ENCODE data around the gene TFF1. TPM values are rescaled to one million over a fixed set of nuclear protein-coding genes. Genes with fewer than 3 reads are reported as not detected.

Gene TFF1
- total RNA-seq, 1 donor: not detected

DNA sequence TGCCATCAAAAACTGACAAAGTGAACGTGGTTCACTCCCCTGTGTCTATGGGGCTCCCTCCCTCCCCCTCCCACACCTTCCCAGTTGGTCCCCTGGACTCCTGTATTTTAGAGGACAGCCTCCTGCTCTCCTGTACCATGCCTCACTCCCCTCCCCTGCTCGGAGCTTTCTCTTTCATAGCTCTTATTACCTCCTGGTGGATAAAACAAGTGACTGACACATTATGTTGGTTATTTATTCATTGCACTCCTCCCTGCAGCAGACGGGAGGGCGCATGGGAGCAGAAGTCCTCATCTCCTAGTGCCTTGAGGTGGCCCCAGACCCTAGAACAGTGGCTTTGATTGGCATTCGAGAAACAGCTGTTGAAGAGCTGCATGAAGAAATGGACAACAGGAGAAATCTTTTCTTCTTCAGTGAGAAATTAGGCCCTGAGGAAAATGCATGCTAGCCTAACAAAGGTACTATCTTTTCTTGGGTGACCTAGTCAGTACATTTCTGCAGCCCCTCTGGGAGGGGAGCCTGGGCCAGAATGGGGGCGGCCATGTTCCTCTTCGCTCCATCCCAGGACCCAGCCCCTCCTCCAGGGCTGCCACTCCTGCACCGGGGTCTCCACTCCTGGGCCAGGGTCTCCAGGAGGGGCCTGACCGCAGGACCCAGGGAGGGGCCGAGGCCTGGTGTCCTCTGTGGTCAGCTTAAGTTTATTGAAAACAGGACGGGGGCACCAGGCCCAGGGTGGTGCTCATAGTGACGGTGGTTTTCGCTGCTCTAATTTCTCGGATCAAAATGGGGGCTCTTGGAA, 1.2 kb upstream of the TFF1 start:
- H4K20me1 ChIP-seq (ENCODE audit: insufficient read depth, low read length): no peaks in the 10 kb centered on the region
- no peak overlapping the region for H3K4me3 ChIP-seq (ENCODE audit: insufficient read depth, low read length)
- no peaks in the 10 kb centered on the region for H3K36me3 ChIP-seq (ENCODE audit: insufficient read depth, low read length)
- no peaks in the 10 kb centered on the region for H3K4me1 ChIP-seq (ENCODE audit: insufficient read depth, low read length)
- H2AFZ ChIP-seq (ENCODE audit: low read length): no peak overlapping the region
- no peaks in the 10 kb centered on the region for H3K27me3 ChIP-seq (ENCODE audit: insufficient read depth, low read length)
- no peak for DNase-seq (ENCODE audit: insufficient read length, low spot score, missing footprints)
- H3K79me2 ChIP-seq (ENCODE audit: insufficient read depth, low read length): no peaks in the 10 kb centered on the region
- TF ChIP-seq, protein P1, sequence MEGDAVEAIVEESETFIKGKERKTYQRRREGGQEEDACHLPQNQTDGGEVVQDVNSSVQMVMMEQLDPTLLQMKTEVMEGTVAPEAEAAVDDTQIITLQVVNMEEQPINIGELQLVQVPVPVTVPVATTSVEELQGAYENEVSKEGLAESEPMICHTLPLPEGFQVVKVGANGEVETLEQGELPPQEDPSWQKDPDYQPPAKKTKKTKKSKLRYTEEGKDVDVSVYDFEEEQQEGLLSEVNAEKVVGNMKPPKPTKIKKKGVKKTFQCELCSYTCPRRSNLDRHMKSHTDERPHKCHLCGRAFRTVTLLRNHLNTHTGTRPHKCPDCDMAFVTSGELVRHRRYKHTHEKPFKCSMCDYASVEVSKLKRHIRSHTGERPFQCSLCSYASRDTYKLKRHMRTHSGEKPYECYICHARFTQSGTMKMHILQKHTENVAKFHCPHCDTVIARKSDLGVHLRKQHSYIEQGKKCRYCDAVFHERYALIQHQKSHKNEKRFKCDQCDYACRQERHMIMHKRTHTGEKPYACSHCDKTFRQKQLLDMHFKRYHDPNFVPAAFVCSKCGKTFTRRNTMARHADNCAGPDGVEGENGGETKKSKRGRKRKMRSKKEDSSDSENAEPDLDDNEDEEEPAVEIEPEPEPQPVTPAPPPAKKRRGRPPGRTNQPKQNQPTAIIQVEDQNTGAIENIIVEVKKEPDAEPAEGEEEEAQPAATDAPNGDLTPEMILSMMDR (IDR thresholded peaks at IDR 0.05; ENCODE audit: extremely low read depth, low read depth, low read length): no peak
- no peaks in the 10 kb centered on the region for H3K9me3 ChIP-seq (ENCODE audit: low read depth, low read length)
- no peak overlapping the region for H3K27ac ChIP-seq (ENCODE audit: low read depth, low read length)
- no peak overlapping the region for H3K4me2 ChIP-seq (ENCODE audit: insufficient read depth, low read length)

DNA sequence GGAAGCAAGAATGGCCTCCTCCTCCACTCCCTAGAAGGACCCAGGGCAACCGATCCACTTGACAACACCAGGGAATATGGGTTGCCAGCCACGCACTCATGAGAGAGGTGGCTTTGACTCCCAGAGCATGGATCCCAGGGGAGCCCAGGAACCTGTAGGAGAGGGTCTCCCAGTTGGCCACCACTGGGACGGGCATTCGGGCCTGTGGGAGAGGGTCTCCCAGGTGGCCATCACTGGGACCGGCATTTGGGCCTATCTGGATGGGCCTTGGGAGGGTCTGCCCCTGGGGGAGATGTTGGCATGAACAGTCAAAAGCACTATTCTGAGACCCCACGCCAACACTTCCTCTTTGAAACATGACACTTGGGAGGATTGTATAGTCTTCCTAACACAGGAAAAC, 565 bp downstream of the TFF1 start:
- Histone ChIP-seq H3K4me3 (ENCODE audit: insufficient read depth, low read length) (no peak overlapping the region), H4K20me1 (ENCODE audit: insufficient read depth, low read length) (no peaks in the 10 kb centered on the region), H3K27ac (ENCODE audit: low read depth, low read length) (no peak overlapping the region), H3K79me2 (ENCODE audit: insufficient read depth, low read length) (no peaks in the 10 kb centered on the region), H2AFZ (ENCODE audit: low read length) (no peak overlapping the region), H3K4me1 (ENCODE audit: insufficient read depth, low read length) (no peaks in the 10 kb centered on the region), H3K27me3 (ENCODE audit: insufficient read depth, low read length) (no peaks in the 10 kb centered on the region), H3K9me3 (ENCODE audit: low read depth, low read length) (no peaks in the 10 kb centered on the region), H3K4me2 (ENCODE audit: insufficient read depth, low read length) (no peak overlapping the region), H3K36me3 (ENCODE audit: insufficient read depth, low read length) (no peaks in the 10 kb centered on the region)
- TF ChIP-seq, protein P1 (IDR thresholded peaks at IDR 0.05; ENCODE audit: extremely low read depth, low read depth, low read length): no peak
- DNase-seq (ENCODE audit: insufficient read length, low spot score, missing footprints): peak; percentile 59

DNA sequence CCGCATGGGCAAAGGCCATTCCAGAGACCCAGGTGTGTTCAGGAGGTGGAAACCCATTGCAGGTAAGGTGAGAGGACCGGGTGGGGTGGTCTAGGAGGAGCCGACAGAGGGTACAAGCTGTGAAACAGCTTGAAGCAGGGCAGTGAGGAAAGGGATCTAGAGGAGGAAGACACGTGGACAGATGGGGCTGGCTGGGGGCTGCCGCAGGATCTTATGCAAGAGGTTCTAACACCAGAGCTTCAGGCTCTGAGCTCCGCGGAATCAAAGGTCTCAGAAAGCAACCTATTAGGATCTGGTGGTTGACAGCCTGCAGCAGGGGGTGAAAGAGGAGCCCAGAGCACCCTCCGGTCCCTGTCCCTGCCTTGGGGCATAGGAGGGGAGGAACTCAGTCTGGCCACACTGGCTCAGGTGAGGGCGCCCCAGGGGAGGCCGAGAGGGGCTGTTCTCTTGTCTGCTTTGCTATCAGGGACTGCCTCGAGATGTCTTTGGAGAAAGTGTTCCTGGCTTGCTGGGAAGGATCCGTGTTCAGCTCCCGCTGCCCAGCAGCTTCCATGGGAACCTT, 1.9 kb downstream of the TFF1 start:
- Histone ChIP-seq H3K4me1 (ENCODE audit: insufficient read depth, low read length) (no peaks in the 10 kb centered on the region), H4K20me1 (ENCODE audit: insufficient read depth, low read length) (no peaks in the 10 kb centered on the region), H3K36me3 (ENCODE audit: insufficient read depth, low read length) (no peaks in the 10 kb centered on the region), H2AFZ (ENCODE audit: low read length) (no peak overlapping the region), H3K79me2 (ENCODE audit: insufficient read depth, low read length) (no peaks in the 10 kb centered on the region), H3K4me2 (ENCODE audit: insufficient read depth, low read length) (no peak overlapping the region), H3K27ac (ENCODE audit: low read depth, low read length) (no peak overlapping the region), H3K27me3 (ENCODE audit: insufficient read depth, low read length) (no peaks in the 10 kb centered on the region), H3K9me3 (ENCODE audit: low read depth, low read length) (no peaks in the 10 kb centered on the region), H3K4me3 (ENCODE audit: insufficient read depth, low read length) (no peak overlapping the region)
- no peak for DNase-seq (ENCODE audit: insufficient read length, low spot score, missing footprints)
- TF ChIP-seq, protein P1 (IDR thresholded peaks at IDR 0.05; ENCODE audit: extremely low read depth, low read depth, low read length): no peak

DNA sequence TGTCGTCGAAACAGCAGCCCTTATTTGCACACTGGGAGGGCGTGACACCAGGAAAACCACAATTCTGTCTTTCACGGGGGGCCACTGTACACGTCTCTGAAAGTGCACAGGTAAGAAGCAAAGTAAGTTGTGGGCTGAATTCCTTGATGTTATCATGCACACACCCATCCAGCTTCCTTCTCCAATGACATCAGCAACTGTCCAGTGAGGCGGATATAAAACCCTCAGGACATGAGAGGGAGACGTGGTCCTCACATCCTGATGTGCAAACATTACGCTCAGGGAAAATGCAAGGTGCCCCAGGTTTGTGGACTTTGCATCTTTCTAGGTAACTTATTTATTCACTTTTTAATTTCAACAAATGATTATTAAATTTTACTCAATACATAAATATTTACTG, 3.0 kb downstream of the TFF1 start:
- no peaks in the 10 kb centered on the region for H4K20me1 ChIP-seq (ENCODE audit: insufficient read depth, low read length)
- TF ChIP-seq, protein P1 (IDR thresholded peaks at IDR 0.05; ENCODE audit: extremely low read depth, low read depth, low read length): no peak
- H2AFZ ChIP-seq (ENCODE audit: low read length): no peak overlapping the region
- H3K27me3 ChIP-seq (ENCODE audit: insufficient read depth, low read length): no peaks in the 10 kb centered on the region
- H3K9me3 ChIP-seq (ENCODE audit: low read depth, low read length): no peaks in the 10 kb centered on the region
- H3K4me2 ChIP-seq (ENCODE audit: insufficient read depth, low read length): no peak overlapping the region
- H3K4me3 ChIP-seq (ENCODE audit: insufficient read depth, low read length): no peak overlapping the region
- DNase-seq (ENCODE audit: insufficient read length, low spot score, missing footprints): no peak
- H3K27ac ChIP-seq (ENCODE audit: low read depth, low read length): no peak overlapping the region
- H3K36me3 ChIP-seq (ENCODE audit: insufficient read depth, low read length): no peaks in the 10 kb centered on the region
- H3K4me1 ChIP-seq (ENCODE audit: insufficient read depth, low read length): no peaks in the 10 kb centered on the region
- H3K79me2 ChIP-seq (ENCODE audit: insufficient read depth, low read length): no peaks in the 10 kb centered on the region
